ENCODE data around the gene SOHLH1.

SOHLH1 gene

GRCh38 chr9:135655317-135655716 lies 44.0 kb downstream of the SOHLH1 start:
- WGBS (ENCODE audit: extremely low coverage, insufficient coverage, insufficient read length) = no CpG with 5 or more reads among the region's 8 CpGs
- H3K27me3 ChIP-seq (ENCODE audit: insufficient read depth, low read length) = no peaks in the 10 kb centered on the region
- no peak overlapping the region for H4K8ac ChIP-seq (ENCODE audit: low read depth, low read length)
- no peak overlapping the region for H3K14ac ChIP-seq (ENCODE audit: low read length)
- H3K9ac ChIP-seq (ENCODE audit: low read length) = no peak overlapping the region
- no peak overlapping the region for H2AK5ac ChIP-seq (ENCODE audit: low read length)
- H3K4me3 ChIP-seq (ENCODE audit: low read depth, low read length) = no peak overlapping the region
- no peak overlapping the region for H3K4ac ChIP-seq (ENCODE audit: low read depth, low read length)
- H3K4me1 ChIP-seq (ENCODE audit: control insufficient read depth in 1 of 2, insufficient read depth in 2 of 2, low read length in 2 of 2) = no peaks in the 10 kb centered on the region
- H2BK120ac ChIP-seq (ENCODE audit: insufficient read depth, low read length, poor library complexity) = no peak overlapping the region
- DNase-seq = no peak
- H2AFZ ChIP-seq (ENCODE audit: insufficient read depth, low read length, poor library complexity) = no peak overlapping the region
- H3K4me2 ChIP-seq (ENCODE audit: low read length) = no peak overlapping the region
- H3K79me1 ChIP-seq (ENCODE audit: low read length) = no peaks in the 10 kb centered on the region
- peaks cover 28% of the 10 kb centered on the region for H3K9me3 ChIP-seq (ENCODE audit: insufficient read depth, low read depth, low read length)
- no peak overlapping the region for H3K23ac ChIP-seq (ENCODE audit: low read length)
- H4K91ac ChIP-seq (ENCODE audit: low read depth, low read length) = no peak overlapping the region
- no peaks in the 10 kb centered on the region for H3K79me2 ChIP-seq (ENCODE audit: control insufficient read depth, insufficient read depth, low read length, poor library complexity)
- H4K12ac ChIP-seq (ENCODE audit: low read depth, low read length) = no peak overlapping the region
- no peak overlapping the region for H2BK5ac ChIP-seq (ENCODE audit: low read depth, low read length, poor library complexity)
- H2BK12ac ChIP-seq (ENCODE audit: low read length) = no peak overlapping the region
- H3K36me3 ChIP-seq (ENCODE audit: control insufficient read depth in 1 of 2, insufficient read depth in 2 of 2, low read length in 2 of 2) = peaks cover 2 to 3% of the 10 kb centered on the region in 2 experiments
- no peak overlapping the region for H3K27ac ChIP-seq (ENCODE audit: low read depth, low read length)
- no peak overlapping the region for H3K18ac ChIP-seq (ENCODE audit: low read length)

GRCh38 chr9:135650408-135650807 lies 48.9 kb downstream of the SOHLH1 start:
- H3K27me3 ChIP-seq (ENCODE audit: insufficient read depth, low read length) = no peaks in the 10 kb centered on the region
- no peak overlapping the region for H3K27ac ChIP-seq (ENCODE audit: low read depth, low read length)
- H2BK5ac ChIP-seq (ENCODE audit: low read depth, low read length, poor library complexity) = no peak overlapping the region
- H4K8ac ChIP-seq (ENCODE audit: low read depth, low read length) = no peak overlapping the region
- no peaks in the 10 kb centered on the region for H3K79me2 ChIP-seq (ENCODE audit: control insufficient read depth, insufficient read depth, low read length, poor library complexity)
- H3K4me3 ChIP-seq (ENCODE audit: low read depth, low read length) = peak overlapping the region; percentile 65
- H3K4ac ChIP-seq (ENCODE audit: low read depth, low read length) = no peak overlapping the region
- no peak overlapping the region for H3K4me2 ChIP-seq (ENCODE audit: low read length)
- no peaks in the 10 kb centered on the region for H3K79me1 ChIP-seq (ENCODE audit: low read length)
- DNase-seq = no peak
- peaks cover 2 to 4% of the 10 kb centered on the region in 2 experiments for H3K36me3 ChIP-seq (ENCODE audit: control insufficient read depth in 1 of 2, insufficient read depth in 2 of 2, low read length in 2 of 2)
- no peak overlapping the region for H3K14ac ChIP-seq (ENCODE audit: low read length)
- no peak overlapping the region for H3K18ac ChIP-seq (ENCODE audit: low read length)
- peak overlapping the region; percentile 91 for H3K23ac ChIP-seq (ENCODE audit: low read length)
- no peaks in the 10 kb centered on the region for H3K4me1 ChIP-seq (ENCODE audit: control insufficient read depth in 1 of 2, insufficient read depth in 2 of 2, low read length in 2 of 2)
- no peak overlapping the region for H4K12ac ChIP-seq (ENCODE audit: low read depth, low read length)
- H2AK5ac ChIP-seq (ENCODE audit: low read length) = no peak overlapping the region
- H3K9ac ChIP-seq (ENCODE audit: low read length) = peak overlapping the region; percentile 19
- 100% methylated on average over 4 of the region's 17 CpGs for WGBS (ENCODE audit: extremely low coverage, insufficient coverage, insufficient read length)
- no peak overlapping the region for H4K91ac ChIP-seq (ENCODE audit: low read depth, low read length)
- no peak overlapping the region for H2BK120ac ChIP-seq (ENCODE audit: insufficient read depth, low read length, poor library complexity)
- no peak overlapping the region for H2AFZ ChIP-seq (ENCODE audit: insufficient read depth, low read length, poor library complexity)
- peaks cover 18% of the 10 kb centered on the region for H3K9me3 ChIP-seq (ENCODE audit: insufficient read depth, low read depth, low read length)
- no peak overlapping the region for H2BK12ac ChIP-seq (ENCODE audit: low read length)

- no peak overlapping the region for H3K9ac ChIP-seq (ENCODE audit: low read length)
- H4K91ac ChIP-seq (ENCODE audit: low read depth, low read length) = no peak overlapping the region
- H2BK120ac ChIP-seq (ENCODE audit: insufficient read depth, low read length, poor library complexity) = no peak overlapping the region
- H3K79me2 ChIP-seq (ENCODE audit: control insufficient read depth, insufficient read depth, low read length, poor library complexity) = no peaks in the 10 kb centered on the region
- H3K36me3 ChIP-seq (ENCODE audit: control insufficient read depth in 1 of 2, insufficient read depth in 2 of 2, low read length in 2 of 2) = peaks cover 0 to 4% of the 10 kb centered on the region in 2 experiments
- no peak overlapping the region for H4K8ac ChIP-seq (ENCODE audit: low read depth, low read length)
- no peak overlapping the region for H3K4me3 ChIP-seq (ENCODE audit: low read depth, low read length)
- H3K14ac ChIP-seq (ENCODE audit: low read length) = no peak overlapping the region
- no peak overlapping the region for H3K23ac ChIP-seq (ENCODE audit: low read length)
- H2BK5ac ChIP-seq (ENCODE audit: low read depth, low read length, poor library complexity) = no peak overlapping the region
- H3K4me1 ChIP-seq (ENCODE audit: control insufficient read depth in 1 of 2, insufficient read depth in 2 of 2, low read length in 2 of 2) = no peaks in the 10 kb centered on the region
- no peaks in the 10 kb centered on the region for H3K27me3 ChIP-seq (ENCODE audit: insufficient read depth, low read length)
- H3K4me2 ChIP-seq (ENCODE audit: low read length) = no peak overlapping the region
- no peaks in the 10 kb centered on the region for H3K79me1 ChIP-seq (ENCODE audit: low read length)
- H3K9me3 ChIP-seq (ENCODE audit: insufficient read depth, low read depth, low read length) = peaks cover 17% of the 10 kb centered on the region
- H2AFZ ChIP-seq (ENCODE audit: insufficient read depth, low read length, poor library complexity) = no peak overlapping the region
- no CpG with 5 or more reads among the region's 2 CpGs for WGBS (ENCODE audit: extremely low coverage, insufficient coverage, insufficient read length)
- no peak overlapping the region for H2BK12ac ChIP-seq (ENCODE audit: low read length)
- H2AK5ac ChIP-seq (ENCODE audit: low read length) = no peak overlapping the region
- H4K12ac ChIP-seq (ENCODE audit: low read depth, low read length) = no peak overlapping the region
- H3K4ac ChIP-seq (ENCODE audit: low read depth, low read length) = no peak overlapping the region
- no peak overlapping the region for H3K18ac ChIP-seq (ENCODE audit: low read length)
- no peak overlapping the region for H3K27ac ChIP-seq (ENCODE audit: low read depth, low read length)
- no peak for DNase-seq
Observed at GRCh38 chr9:135649508-135649907, 49.8 kb downstream of the SOHLH1 start.

DNA sequence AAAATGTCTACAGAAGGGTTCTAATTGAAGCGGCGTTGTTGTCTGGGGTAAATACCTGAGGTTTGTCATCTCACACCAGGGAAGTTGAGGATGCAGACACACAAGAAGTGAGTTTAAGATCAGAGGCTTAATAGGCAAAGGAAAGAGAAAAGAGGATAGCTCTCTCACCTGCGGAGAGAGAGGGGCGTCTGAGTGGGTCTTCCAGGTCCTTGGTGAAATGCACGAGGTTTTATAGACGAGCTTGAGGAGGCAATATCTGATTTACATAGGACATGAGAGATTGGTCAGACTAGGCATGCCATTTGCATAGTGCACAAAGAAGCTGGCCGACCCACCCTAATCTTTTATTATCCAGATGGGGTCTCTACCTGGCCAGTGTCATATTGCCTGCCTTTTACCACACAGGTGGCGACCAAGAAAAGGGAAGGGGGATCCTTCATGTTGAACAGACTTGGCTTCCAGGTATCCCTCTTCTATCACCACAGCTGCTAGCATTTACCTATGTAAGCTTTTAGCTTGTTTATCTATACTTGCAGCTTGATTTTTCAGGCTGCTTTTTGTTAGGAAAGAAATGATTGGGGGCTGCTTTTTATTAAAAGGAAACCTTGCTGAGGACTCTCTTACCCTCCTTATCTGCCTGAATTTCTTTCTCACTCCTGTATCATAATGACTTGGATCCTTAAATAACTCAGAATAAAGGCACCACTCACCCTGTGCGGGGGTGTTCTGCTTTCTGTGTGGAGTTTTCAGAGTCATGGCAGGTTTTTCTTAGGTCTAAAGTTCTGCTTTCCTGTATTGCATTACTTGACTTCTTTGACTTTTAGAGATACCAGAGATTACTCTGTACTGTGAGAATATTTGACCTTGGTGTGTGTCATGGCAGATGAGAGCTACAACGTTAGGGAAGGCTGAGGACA lies 50.5 kb downstream of the SOHLH1 start:
- Histone ChIP-seq H3K4ac (ENCODE audit: low read depth, low read length) (no peak overlapping the region), H3K9me3 (ENCODE audit: insufficient read depth, low read depth, low read length) (peaks cover 19% of the 10 kb centered on the region), H3K14ac (ENCODE audit: low read length) (no peak overlapping the region), H2AK5ac (ENCODE audit: low read length) (no peak overlapping the region), H4K12ac (ENCODE audit: low read depth, low read length) (no peak overlapping the region), H4K91ac (ENCODE audit: low read depth, low read length) (no peak overlapping the region), H3K23ac (ENCODE audit: low read length) (no peak overlapping the region), H3K79me1 (ENCODE audit: low read length) (no peaks in the 10 kb centered on the region), H2AFZ (ENCODE audit: insufficient read depth, low read length, poor library complexity) (no peak overlapping the region), H3K4me3 (ENCODE audit: low read depth, low read length) (no peak overlapping the region), H2BK5ac (ENCODE audit: low read depth, low read length, poor library complexity) (no peak overlapping the region), H3K79me2 (ENCODE audit: control insufficient read depth, insufficient read depth, low read length, poor library complexity) (no peaks in the 10 kb centered on the region), H3K4me2 (ENCODE audit: low read length) (no peak overlapping the region), H4K8ac (ENCODE audit: low read depth, low read length) (no peak overlapping the region), H3K27me3 (ENCODE audit: insufficient read depth, low read length) (no peaks in the 10 kb centered on the region), H3K4me1 (ENCODE audit: control insufficient read depth in 1 of 2, insufficient read depth in 2 of 2, low read length in 2 of 2) (no peaks in the 10 kb centered on the region), H3K36me3 (ENCODE audit: control insufficient read depth in 1 of 2, insufficient read depth in 2 of 2, low read length in 2 of 2) (peaks cover 0 to 4% of the 10 kb centered on the region in 2 experiments), H3K9ac (ENCODE audit: low read length) (no peak overlapping the region), H3K27ac (ENCODE audit: low read depth, low read length) (no peak overlapping the region), H2BK120ac (ENCODE audit: insufficient read depth, low read length, poor library complexity) (no peak overlapping the region), H3K18ac (ENCODE audit: low read length) (no peak overlapping the region), H2BK12ac (ENCODE audit: low read length) (no peak overlapping the region)
- no peak for DNase-seq
- no CpG with 5 or more reads among the region's 10 CpGs for WGBS (ENCODE audit: extremely low coverage, insufficient coverage, insufficient read length)
